Measurements from ENCODE around the gene ZBTB46.

The ZBTB46 gene

GRCh38 chr20:63837479-63837878 is 6.4 kb upstream of the ZBTB46 start:
- H3K4me3 ChIP-seq (ENCODE audit: low read length), result no peak overlapping the region
- no peak overlapping the region for H3K9ac ChIP-seq (ENCODE audit: low read length)

GRCh38 chr20:63836458-63837344 is 5.6 kb upstream of the ZBTB46 start:
- peaks cover 5% of the 10 kb centered on the region; the same call in 1 of the 2 replicates for H3K27me3 ChIP-seq (ENCODE audit: low read depth, low read length)
- H3K79me2 ChIP-seq (ENCODE audit: low read length), result no peaks in the 10 kb centered on the region
- H2AFZ ChIP-seq (ENCODE audit: low read depth, low read length), result no peak overlapping the region
- H3K4me2 ChIP-seq (ENCODE audit: low read length), result no peak overlapping the region
- no peak overlapping the region for H3K4me3 ChIP-seq (ENCODE audit: low read length)
- H3K4me1 ChIP-seq (ENCODE audit: low read length), result peaks cover 20% of the 10 kb centered on the region
- no peak overlapping the region for H3K9ac ChIP-seq (ENCODE audit: low read length)
- no peaks in the 10 kb centered on the region for H4K20me1 ChIP-seq (ENCODE audit: insufficient read depth, low read length)
- no peak for TF ChIP-seq EZH2phosphoT487 (IDR thresholded peaks at IDR 0.05; ENCODE audit: low read depth)
- TF ChIP-seq CTCF (IDR thresholded peaks at IDR 0.05; ENCODE audit: low read depth, low read length), result no peak
- no peak overlapping the region for H3K27ac ChIP-seq (ENCODE audit: low read length)
- H3K9me3 ChIP-seq (ENCODE audit: insufficient read depth, low read length), result no peaks in the 10 kb centered on the region
- no peaks in the 10 kb centered on the region for H3K36me3 ChIP-seq (replicated peaks; ENCODE audit: low read depth, low read length)

More at GRCh38 chr20:63837479-63837878, 6.4 kb upstream of the ZBTB46 start:
- TF ChIP-seq CTCF (IDR thresholded peaks at IDR 0.05; ENCODE audit: low read depth, low read length), result no peak
- Histone ChIP-seq H3K36me3 (replicated peaks; ENCODE audit: low read depth, low read length) (no peaks in the 10 kb centered on the region), H3K9me3 (ENCODE audit: insufficient read depth, low read length) (no peaks in the 10 kb centered on the region), H3K79me2 (ENCODE audit: low read length) (no peaks in the 10 kb centered on the region), H3K27me3 (ENCODE audit: low read depth, low read length) (peaks cover 5% of the 10 kb centered on the region; the same call in 1 of the 2 replicates), H3K27ac (ENCODE audit: low read length) (no peak overlapping the region), H2AFZ (ENCODE audit: low read depth, low read length) (no peak overlapping the region), H4K20me1 (ENCODE audit: insufficient read depth, low read length) (no peaks in the 10 kb centered on the region), H3K4me1 (ENCODE audit: low read length) (peaks cover 28% of the 10 kb centered on the region), H3K4me2 (ENCODE audit: low read length) (no peak overlapping the region)

GRCh38 chr20:63835021-63835858 is 4.2 kb upstream of the ZBTB46 start:
- Histone ChIP-seq H3K27me3 (ENCODE audit: low read depth, low read length) (peaks cover 5% of the 10 kb centered on the region; the same call in 1 of the 2 replicates), H3K27ac (ENCODE audit: low read length) (no peak overlapping the region), H3K4me2 (ENCODE audit: low read length) (no peak overlapping the region), H3K9ac (ENCODE audit: low read length) (no peak overlapping the region), H3K4me3 (ENCODE audit: low read length) (no peak overlapping the region), H3K4me1 (ENCODE audit: low read length) (peaks cover 19% of the 10 kb centered on the region), H4K20me1 (ENCODE audit: insufficient read depth, low read length) (no peaks in the 10 kb centered on the region), H3K36me3 (replicated peaks; ENCODE audit: low read depth, low read length) (no peaks in the 10 kb centered on the region), H3K79me2 (ENCODE audit: low read length) (no peaks in the 10 kb centered on the region), H3K9me3 (ENCODE audit: insufficient read depth, low read length) (no peaks in the 10 kb centered on the region), H2AFZ (ENCODE audit: low read depth, low read length) (no peak overlapping the region)
- no peak for TF ChIP-seq EZH2phosphoT487 (IDR thresholded peaks at IDR 0.05; ENCODE audit: low read depth)
- TF ChIP-seq CTCF (IDR thresholded peaks at IDR 0.05; ENCODE audit: low read depth, low read length), result no peak

- Histone ChIP-seq H3K4me3 (ENCODE audit: low read length) (no peak overlapping the region), H3K79me2 (ENCODE audit: low read length) (no peaks in the 10 kb centered on the region), H3K4me1 (ENCODE audit: low read length) (peaks cover 23% of the 10 kb centered on the region), H3K27me3 (ENCODE audit: low read depth, low read length) (peaks cover 11% of the 10 kb centered on the region), H4K20me1 (ENCODE audit: insufficient read depth, low read length) (no peaks in the 10 kb centered on the region), H3K4me2 (ENCODE audit: low read length) (no peak overlapping the region), H3K9ac (ENCODE audit: low read length) (no peak overlapping the region), H3K9me3 (ENCODE audit: insufficient read depth, low read length) (no peaks in the 10 kb centered on the region), H3K36me3 (replicated peaks; ENCODE audit: low read depth, low read length) (no peaks in the 10 kb centered on the region), H3K27ac (ENCODE audit: low read length) (no peak overlapping the region), H2AFZ (ENCODE audit: low read depth, low read length) (no peak overlapping the region)
- TF ChIP-seq CTCF (IDR thresholded peaks at IDR 0.05; ENCODE audit: low read depth, low read length) (no peak), EZH2phosphoT487 (IDR thresholded peaks at IDR 0.05; ENCODE audit: low read depth) (no peak)
These were observed 3.4 kb upstream of the ZBTB46 start for GRCh38 chr20:63834491-63834880.
